Transverse colon (tissue), 4 donors: ENCODE results near the gene LPO. TPM values are rescaled to one million over a fixed set of nuclear protein-coding genes. Genes with fewer than 3 reads are reported as not detected.

ENCODE experiments used
- DNase-seq: peaks from one replicate; pipeline ENCODE4 v3.0.0-alpha.2; 2019
- H3K27ac ChIP-seq, 4 donors: fragments of 200-600 bp; sonication (generic); 2 replicates each; pipeline ENCODE4 v1.5.1; 2016 to 2018; ENCODE audit warnings: inconsistent platforms in 4 of 4
- H3K27me3 ChIP-seq: fragments of 200-600 bp; sonication (generic); 2 replicates; pipeline ENCODE4 v1.5.1; 2017; ENCODE audit warnings: inconsistent platforms
- H3K36me3 ChIP-seq, 4 donors: fragments of 200-600 bp; sonication (generic); 2 replicates each; pipeline ENCODE4 v1.5.1; 2017 to 2019; ENCODE audit warnings: inconsistent platforms in 4 of 4
- H3K4me1 ChIP-seq, 4 donors: fragments of 200-600 bp; sonication (generic); 2 replicates each; pipeline ENCODE4 v1.5.1; 2017 to 2020; ENCODE audit warnings: inconsistent platforms in 4 of 4
- H3K4me3 ChIP-seq, 4 donors: fragments of 200-600 bp; sonication (generic); 1 replicate in 1 of 4; 2 replicates in 3 of 4; pipeline versions ENCODE4 v1.5.1 to v1.6.1; 2017 to 2019; ENCODE audit warnings: inconsistent platforms in 4 of 4
- H3K9me3 ChIP-seq, 2 donors: fragments of 200-600 bp; sonication (generic); 2 replicates each; pipeline ENCODE4 v1.5.1; 2017 to 2019; ENCODE audit warnings: inconsistent platforms in 2 of 2
- EP300 ChIP-seq: sonication (generic); formaldehyde crosslinking; IDR thresholded peaks from one replicate; pipeline ENCODE4 v1.6.1; 2017; ENCODE audit warnings: antibody characterized with exemption, low read depth
- POLR2A ChIP-seq: fragments of 450-650 bp; IDR thresholded peaks from one replicate; pipeline ENCODE4 v1.6.1; 2016; ENCODE audit warnings: antibody characterized with exemption, mild to moderate bottlenecking, moderate library complexity
- POLR2AphosphoS5 ChIP-seq, 3 donors: sonication (generic); formaldehyde crosslinking; IDR thresholded peaks; one replicate each; pipeline ENCODE4 v1.6.1; 2016; ENCODE audit warnings: antibody characterized with exemption in 3 of 3
- WGBS, 2 donors: methylation state at CpG; one replicate each; pipeline ENCODE4 v1.1.5; 2018; ENCODE audit warnings: low coverage in 1 of 2; 5-methylcytosine and 5-hydroxymethylcytosine counted together
- in situ Hi-C, 4 donors: fragments of 200-750 bp; cut with MboI; loops; one replicate each; pipeline versions ENCODE4 v1.15.0 to v1.15.1; 2017; ENCODE audit warnings: low sequenced_read_pairs in 3 of 4, low pct_ligation_motif_present in 1 of 4, low pct_unique_long_range_greater_than_20kb in 1 of 4
- intact Hi-C: fragments of 100-400 bp; cut with DNase I; formaldehyde crosslinking; loops from one replicate; pipeline ENCODE4 v1.15.1; 2023; ENCODE audit warnings: low total_unique reads
- total RNA-seq, 4 donors: library from RNA; depleted of rRNA; stranded (reverse); fragments of >200 nt; gene quantifications; one replicate each; pipeline ENCODE4 v1.1.0, GENCODE V29; 2016
- TF ChIP-seq, protein P1 (sequence below), 5 experiments: fragments of 200-600 bp in 3 of 5; fragments of 450-650 bp in 2 of 5; sonication (generic) in 3 of 5; IDR thresholded peaks; 1 replicate in 2 of 5; 2 replicates in 3 of 5; pipeline ENCODE4 v1.5.1; 2016 to 2017; ENCODE audit warnings: antibody characterized with exemption in 5 of 5, inconsistent platforms in 3 of 5, mild to moderate bottlenecking in 2 of 5, moderate library complexity in 1 of 5

Gene LPO
- total RNA-seq, 4 donors from 2014 or later: not detected

DNA sequence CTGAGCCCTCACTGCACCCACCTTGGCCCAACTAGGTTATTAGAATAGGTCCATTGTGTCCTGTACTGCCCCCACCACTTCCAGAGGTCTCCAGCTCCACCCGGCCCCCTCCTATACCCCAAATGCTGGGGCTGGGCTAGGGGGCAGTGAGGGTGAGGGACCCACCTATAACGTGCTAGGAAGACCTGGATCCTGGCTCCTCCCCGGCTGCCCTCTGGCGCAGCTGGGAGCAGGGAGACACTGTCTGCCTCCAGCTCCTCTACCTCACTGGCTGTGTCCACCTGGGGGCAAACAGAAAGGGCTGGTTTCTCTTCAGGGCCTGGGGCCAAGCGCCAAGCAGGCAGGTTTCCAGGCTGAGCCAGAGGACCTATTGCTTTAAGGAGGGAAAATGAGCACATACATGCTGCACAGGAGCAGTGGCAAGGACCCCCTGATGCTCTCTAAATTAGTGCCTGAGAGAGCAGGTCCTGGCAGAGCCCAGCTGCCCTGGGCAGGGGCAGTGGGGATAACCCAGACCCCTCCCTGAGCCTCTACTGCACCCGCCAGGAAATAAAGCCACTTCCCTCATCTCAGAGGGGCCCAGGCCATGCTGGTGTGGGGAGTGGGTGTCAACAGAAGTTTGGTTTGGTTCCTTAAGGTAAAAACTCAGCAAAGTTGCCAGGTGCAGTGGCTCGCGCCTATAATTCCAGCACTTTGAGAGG is 78.0 kb downstream of the LPO start:
- Histone ChIP-seq H3K27me3 (no peaks in the 10 kb centered on the region), H3K9me3 (no peaks in the 10 kb centered on the region), H3K36me3 (no peaks in the 10 kb centered on the region), H3K4me1 (peaks cover 0 to 7% (median 4%) of the 10 kb centered on the region in 4 donors), H3K27ac (no peak overlapping the region), H3K4me3 (no peak overlapping the region)
- intact Hi-C loops: no loop called here
- WGBS, 2 donors: 85 to 90% methylated on average over 2 to 8 of the region's 8 CpGs
- in situ Hi-C loops: loop anchor here in 3 of 4 donors (5.0 to 10.0 kb wide), 3 partner anchors 98 to 131 kb away; partner anchors contain the start of gene RNF43 (in 1 of the 3)
- TF ChIP-seq EP300: no peak
- TF ChIP-seq, protein P1, sequence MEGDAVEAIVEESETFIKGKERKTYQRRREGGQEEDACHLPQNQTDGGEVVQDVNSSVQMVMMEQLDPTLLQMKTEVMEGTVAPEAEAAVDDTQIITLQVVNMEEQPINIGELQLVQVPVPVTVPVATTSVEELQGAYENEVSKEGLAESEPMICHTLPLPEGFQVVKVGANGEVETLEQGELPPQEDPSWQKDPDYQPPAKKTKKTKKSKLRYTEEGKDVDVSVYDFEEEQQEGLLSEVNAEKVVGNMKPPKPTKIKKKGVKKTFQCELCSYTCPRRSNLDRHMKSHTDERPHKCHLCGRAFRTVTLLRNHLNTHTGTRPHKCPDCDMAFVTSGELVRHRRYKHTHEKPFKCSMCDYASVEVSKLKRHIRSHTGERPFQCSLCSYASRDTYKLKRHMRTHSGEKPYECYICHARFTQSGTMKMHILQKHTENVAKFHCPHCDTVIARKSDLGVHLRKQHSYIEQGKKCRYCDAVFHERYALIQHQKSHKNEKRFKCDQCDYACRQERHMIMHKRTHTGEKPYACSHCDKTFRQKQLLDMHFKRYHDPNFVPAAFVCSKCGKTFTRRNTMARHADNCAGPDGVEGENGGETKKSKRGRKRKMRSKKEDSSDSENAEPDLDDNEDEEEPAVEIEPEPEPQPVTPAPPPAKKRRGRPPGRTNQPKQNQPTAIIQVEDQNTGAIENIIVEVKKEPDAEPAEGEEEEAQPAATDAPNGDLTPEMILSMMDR (IDR thresholded peaks at IDR 0.05): no peak
- DNase-seq: no peak

DNA sequence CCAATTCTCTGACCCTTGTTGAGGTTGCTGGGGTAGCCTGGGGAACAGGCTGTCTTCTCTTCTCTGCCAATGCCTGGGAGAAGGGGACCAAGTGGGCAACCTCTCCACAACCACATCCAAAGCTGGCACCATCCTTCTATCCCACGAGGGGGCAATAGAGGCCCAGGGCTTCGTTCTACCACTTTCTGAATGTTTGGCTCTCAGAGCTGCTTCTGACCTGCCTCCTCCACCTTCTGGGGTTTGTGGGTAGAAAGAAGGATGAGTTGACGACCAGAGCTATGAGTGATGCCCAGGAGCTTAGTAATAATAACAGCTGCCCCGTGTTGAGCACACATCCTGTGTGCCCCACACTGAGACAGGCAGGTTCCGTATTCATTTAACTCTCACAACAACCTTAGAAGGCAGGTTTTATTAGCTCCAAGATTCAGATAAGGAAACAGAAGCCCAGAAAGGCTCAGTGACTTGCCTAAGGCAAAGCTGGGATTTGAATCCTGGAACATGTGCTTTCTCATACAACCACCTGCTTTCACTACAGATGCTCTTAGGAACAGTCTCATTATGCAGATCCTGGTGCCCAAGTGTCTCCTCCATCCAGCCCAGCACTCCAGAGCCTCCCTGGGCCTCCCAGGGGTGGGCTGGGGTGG is 79.2 kb downstream of the LPO start:
- H3K9me3 ChIP-seq: no peaks in the 10 kb centered on the region
- 8% methylated on average over 5 of the region's 5 CpGs; no CpG with 5 or more reads in 1 of the 2 donors for WGBS, 2 donors
- peaks cover 0 to 7% (median 4%) of the 10 kb centered on the region in 4 donors for H3K4me1 ChIP-seq
- peak overlapping the region in 1 of 4 donors; percentile 26 for H3K27ac ChIP-seq
- H3K36me3 ChIP-seq: no peaks in the 10 kb centered on the region
- intact Hi-C loops: no loop called here
- DNase-seq: peak; percentile 69
- no peak overlapping the region for H3K4me3 ChIP-seq
- TF ChIP-seq, protein P1 (IDR thresholded peaks at IDR 0.05): peak; percentile 58 to 85 (median 73)
- no peak for TF ChIP-seq POLR2AphosphoS5 (IDR thresholded peaks at IDR 0.05)
- H3K27me3 ChIP-seq: no peaks in the 10 kb centered on the region
- in situ Hi-C loops: loop anchor here in 3 of 4 donors (5.0 to 10.0 kb wide), 3 partner anchors 97 to 130 kb away; partner anchors contain the start of gene RNF43 (in 1 of the 3)

DNA sequence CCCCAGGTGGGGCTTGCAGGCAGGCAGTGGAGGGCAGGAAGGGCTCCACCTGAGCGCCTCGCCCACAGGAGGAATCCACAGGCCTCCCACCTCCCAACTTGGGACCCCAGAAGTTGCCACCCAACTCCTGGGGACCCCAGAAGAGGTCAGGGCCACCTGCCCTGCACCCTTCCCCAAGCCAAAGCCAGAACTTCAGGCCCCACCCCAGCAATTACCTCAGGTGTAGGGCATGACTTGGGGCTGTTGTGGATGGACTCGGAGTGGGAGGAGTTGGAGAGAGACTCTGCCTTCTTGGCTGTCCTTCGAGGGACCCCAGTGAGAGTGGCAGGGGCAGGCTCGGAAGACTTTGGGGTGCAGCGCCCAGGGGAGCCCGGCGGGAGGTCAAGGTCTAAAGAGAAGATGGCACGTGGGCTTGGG is 79.7 kb downstream of the LPO start:
- Histone ChIP-seq H3K4me1 (peaks cover 0 to 7% (median 4%) of the 10 kb centered on the region in 4 donors), H3K36me3 (no peaks in the 10 kb centered on the region), H3K27me3 (no peaks in the 10 kb centered on the region), H3K4me3 (no peak overlapping the region), H3K9me3 (no peaks in the 10 kb centered on the region), H3K27ac (peak overlapping the region in 1 of 4 donors; percentile 26)
- no peak for DNase-seq
- WGBS, 2 donors: 82 to 93% methylated on average over 4 to 9 of the region's 9 CpGs
- in situ Hi-C loops: loop anchor here in 3 of 4 donors (5.0 to 10.0 kb wide), 3 partner anchors 97 to 129 kb away; partner anchors contain the start of gene RNF43 (in 1 of the 3)
- no peak for TF ChIP-seq EP300
- TF ChIP-seq, protein P1 (IDR thresholded peaks at IDR 0.05): no peak
- no peak for TF ChIP-seq POLR2AphosphoS5 (IDR thresholded peaks at IDR 0.05)
- TF ChIP-seq POLR2A: no peak
- intact Hi-C loops: no loop called here

Other genes starting within 250 kb of the LPO start
- gene SRSF1, start 231.3 kb upstream of the LPO start, total RNA-seq: 100 to 1,000 TPM; 122 to 174 (median 143) TPM
- 10 to 100 TPM; 12.3 to 26.2 (median 22.7) TPM for gene DYNLL2, start 155.2 kb upstream of the LPO start, total RNA-seq
- not detected for gene OR4D1, start 90.2 kb upstream of the LPO start, total RNA-seq
- not detected for gene OR4D2, start 71.6 kb upstream of the LPO start, total RNA-seq
- gene EPX, start 45.9 kb upstream of the LPO start, total RNA-seq: not detected
- 10 to 100 TPM in 3 of 4 donors, 1 to 10 TPM in 1; 8.5 to 51.9 (median 18.3) TPM for gene MKS1, start 19.3 kb upstream of the LPO start, total RNA-seq
- gene MPO, start 42.4 kb downstream of the LPO start, total RNA-seq: not detected
- gene TSPOAP1, start 90.2 kb downstream of the LPO start, total RNA-seq: 10 to 100 TPM in 2 of 4 donors, 1 to 10 TPM in 2; 4.4 to 21.7 (median 9.4) TPM
- gene SUPT4H1, start 113.6 kb downstream of the LPO start, total RNA-seq: 10 to 100 TPM; 12.0 to 66.3 (median 40.0) TPM
- 10 to 100 TPM; 31.9 to 84.2 (median 38.2) TPM for gene RNF43, start 178.9 kb downstream of the LPO start, total RNA-seq
- under 1 TPM in 1 of 4 donors, not detected in 3; 0.16 TPM for gene HSF5, start 249.8 kb downstream of the LPO start, total RNA-seq